Activated T-cell treated with anti-CD3 and anti-CD28 coated beads, Interleukin-2, amount 50 U/mL, for 1 hour (primary cell): ENCODE data around the gene GJA3.
"Not testable (repeated sequence)": the region's sequence is repeated elsewhere in the genome, so short reads cannot be mapped to it uniquely, and the experiment has no call there.

Experiments used
- DNase-seq: peaks from one replicate; pipeline ENCODE4 v3.0.0-alpha.2; 2020

The GJA3 gene

DNA sequence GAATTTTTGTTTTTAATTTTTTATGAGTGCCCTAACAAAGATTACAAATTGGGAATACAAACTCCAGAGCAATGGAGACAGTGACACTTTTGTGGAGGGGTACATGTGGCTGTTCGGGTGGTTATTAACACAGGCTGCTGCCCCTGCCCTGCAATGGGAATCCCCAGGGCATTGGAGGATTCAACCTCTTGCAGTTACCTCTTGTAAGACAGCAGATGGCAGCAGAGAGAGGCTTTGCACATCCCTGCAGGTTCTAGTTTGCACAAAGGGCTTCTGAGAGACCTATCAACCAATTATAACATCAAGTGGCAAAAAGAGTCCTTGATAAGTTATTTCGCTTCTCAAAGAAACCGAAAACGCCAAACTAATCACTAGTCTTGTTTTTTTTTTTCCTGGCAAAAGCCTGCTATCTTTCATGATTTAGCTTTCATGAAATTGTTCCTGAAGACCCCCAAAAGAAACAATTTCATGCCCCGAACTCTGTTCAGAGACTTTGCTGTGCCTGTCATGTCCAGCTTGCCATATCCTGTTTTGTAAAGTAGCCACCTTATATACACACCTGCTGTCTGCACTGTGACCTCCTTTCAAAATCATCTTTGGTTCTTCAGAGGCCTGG is 21.5 kb upstream of the GJA3 start:
- DNase-seq: peak; percentile 35

DNA sequence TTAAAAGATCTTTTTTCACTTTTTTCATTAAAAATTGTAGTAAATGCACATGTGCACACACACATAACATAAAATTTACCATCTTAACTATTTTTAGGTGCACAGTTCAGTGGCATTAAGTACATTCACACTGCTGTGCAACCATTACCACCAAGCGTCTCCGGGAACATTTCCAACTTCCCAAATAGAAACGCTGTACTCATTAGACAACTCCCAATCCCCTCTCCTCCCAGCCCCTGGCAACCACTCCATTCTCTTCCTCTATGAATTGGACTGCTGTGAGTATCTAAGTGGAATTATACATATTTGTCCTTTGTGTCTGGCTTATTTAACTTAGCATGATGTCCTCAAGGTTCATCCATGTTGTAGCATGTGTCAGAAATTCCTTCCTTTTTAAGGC is 20.3 kb upstream of the GJA3 start:
- no peak for DNase-seq

DNA sequence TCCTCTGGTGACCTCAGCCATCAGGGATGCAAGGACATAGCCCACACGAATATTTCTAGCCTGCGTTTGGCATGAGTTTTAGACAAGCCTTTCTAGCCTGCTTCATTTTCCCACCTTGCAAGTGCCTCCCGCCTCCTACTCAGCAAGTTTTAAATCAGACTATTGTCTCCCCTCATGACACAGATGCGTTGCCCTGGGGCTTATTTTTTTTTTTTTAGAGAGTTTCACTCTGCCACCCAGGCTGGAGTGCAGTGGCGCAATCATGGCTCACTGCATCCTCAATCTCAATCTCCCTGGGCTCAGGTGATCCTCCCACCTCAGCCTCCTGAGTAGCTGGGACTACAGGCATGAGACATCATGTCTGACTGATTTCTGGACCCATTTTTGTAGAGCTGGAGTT is 17.3 kb upstream of the GJA3 start:
- no peak for DNase-seq

GRCh38 chr13:20177049-20177831 is 16.4 kb upstream of the GJA3 start:
- no peak for DNase-seq

GRCh38 chr13:20175907-20176652 is 15.2 kb upstream of the GJA3 start:
- DNase-seq: no peak

GRCh38 chr13:20175406-20175794 is 14.5 kb upstream of the GJA3 start:
- no peak for DNase-seq

- DNase-seq: peak; percentile 44
Observed at GRCh38 chr13:20174656-20175405, 14.0 kb upstream of the GJA3 start.

- DNase-seq: no peak
Observed at GRCh38 chr13:20173116-20173746, 12.4 kb upstream of the GJA3 start.

DNA sequence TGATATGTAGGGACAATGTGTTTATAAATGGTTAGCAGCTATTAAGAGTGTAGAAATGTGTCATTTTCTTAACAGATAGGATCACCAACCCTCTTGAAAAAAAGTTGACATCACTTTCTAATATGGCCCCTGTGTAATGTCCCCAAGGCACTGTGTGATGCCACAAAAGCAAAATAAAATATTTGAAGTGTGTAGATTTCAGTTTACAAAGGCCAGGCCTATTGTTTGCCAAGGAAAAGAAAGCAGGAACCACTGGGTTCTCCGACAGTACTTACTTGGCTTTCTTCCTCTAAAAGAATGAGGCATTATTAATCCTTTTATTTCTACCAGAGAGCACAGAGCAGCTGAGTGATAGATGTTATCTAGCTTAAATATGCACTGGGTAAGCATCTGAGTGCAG is 10.5 kb upstream of the GJA3 start:
- DNase-seq: no peak

DNA sequence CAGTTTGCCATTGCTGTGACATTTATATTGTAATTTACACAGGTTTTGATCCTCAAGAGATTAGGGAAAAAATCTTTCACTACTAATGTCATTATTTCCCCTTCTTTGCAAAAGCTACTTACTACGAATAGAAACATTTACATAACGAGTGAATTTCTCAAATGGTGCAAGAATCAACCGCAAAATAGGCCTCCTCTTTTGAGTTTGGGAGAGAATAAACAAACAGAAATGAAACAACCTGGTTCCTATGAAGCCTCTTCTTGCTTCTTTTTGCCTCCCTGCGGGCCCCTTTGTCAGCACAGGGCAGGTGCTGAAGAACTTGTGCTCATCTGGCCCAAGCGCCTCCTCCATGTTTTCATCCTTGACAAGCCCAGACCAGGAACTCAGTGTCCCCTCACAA is 10.1 kb upstream of the GJA3 start:
- no peak for DNase-seq

GRCh38 chr13:20168396-20168795 is 7.5 kb upstream of the GJA3 start:
- no peak for DNase-seq

GRCh38 chr13:20165417-20166257 is 4.8 kb upstream of the GJA3 start:
- no peak for DNase-seq

- no peak for DNase-seq
Observed at GRCh38 chr13:20161951-20162300, 1.1 kb upstream of the GJA3 start.

DNA sequence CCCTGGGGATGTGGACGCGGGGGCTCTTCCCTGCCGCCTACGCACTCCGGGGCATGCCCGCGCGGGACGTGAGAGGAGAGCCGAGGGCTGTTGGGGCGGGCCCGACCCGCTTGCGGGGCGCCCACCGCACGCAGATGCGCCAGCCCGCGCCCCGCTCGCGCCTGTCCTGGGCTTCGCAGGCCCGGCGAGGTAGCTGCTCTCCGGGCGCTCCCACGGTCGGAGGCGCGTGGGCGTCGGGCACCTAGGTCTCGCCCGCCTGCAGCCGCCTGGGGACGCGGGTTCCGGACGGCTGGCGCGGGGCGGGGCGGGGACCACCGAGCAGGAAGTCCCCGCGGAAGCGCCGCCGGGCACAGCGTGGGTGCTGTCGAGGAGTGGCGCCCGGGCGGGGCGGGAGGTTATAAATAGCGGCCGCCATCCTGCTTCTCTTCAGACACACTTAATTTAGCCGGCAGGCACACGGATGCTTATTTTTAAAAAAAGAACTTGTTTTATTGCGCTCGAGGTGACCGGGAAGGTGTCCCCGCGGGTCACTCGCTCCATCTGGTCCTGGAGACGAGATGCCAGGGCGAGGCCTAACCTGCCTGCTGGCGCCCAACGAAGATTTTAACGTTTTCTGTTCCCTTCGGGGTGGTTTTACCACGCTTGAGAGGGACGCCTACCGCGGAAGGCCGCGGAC is 561 bp upstream of the GJA3 start:
- peak; percentile 60 for DNase-seq

DNA sequence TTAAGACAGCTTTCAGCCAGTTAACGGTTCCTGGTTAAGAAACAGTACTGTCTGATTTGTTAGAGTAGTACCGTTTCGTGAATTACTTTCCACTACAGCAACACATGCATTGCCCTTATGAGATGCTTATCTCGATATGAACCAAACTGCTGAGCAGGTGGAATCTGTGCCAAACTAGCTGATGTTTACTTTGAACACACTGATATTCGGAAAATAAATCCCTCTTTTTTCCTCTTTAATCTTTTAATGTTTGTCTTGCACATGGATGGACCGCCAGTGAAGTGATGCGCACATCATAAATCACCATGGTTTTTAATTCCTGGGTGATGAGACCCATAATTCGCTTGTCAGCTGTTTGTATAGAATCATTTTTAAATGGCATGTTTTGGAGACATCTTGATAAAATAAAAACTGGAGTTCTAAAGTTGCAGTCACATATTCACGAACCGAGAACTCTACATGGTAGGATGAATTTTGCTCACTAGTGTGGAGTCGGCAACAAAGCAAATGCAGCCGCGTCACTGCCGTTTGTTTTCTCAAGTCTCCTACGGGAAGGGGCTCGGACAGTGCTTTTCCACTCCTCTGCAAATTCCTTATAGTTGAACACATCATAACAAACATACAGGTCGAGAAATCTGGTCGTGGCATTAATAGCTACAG is 1.1 kb downstream of the GJA3 start:
- no peak for DNase-seq

GRCh38 chr13:20157151-20157796 is 3.6 kb downstream of the GJA3 start:
- no peak for DNase-seq

- DNase-seq: no peak
Observed at GRCh38 chr13:20156702-20157101, 4.2 kb downstream of the GJA3 start.

DNA sequence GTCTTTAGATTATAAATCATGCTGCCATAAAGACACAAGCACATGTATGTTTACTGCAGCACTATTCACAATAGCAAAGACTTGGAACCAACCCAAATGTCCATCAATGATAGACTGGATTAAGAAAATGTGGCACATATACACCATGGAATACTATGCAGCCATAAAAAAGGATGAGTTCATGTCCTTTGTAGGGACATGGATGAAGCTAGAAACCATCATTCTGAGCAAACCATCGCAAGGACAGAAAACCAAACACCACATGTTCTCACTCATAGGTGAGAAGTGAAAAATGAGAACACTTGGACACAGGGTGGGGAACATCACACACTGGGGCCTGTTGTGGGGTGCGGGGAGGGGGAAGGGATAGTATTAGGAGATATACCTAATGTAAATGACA is 7.6 kb downstream of the GJA3 start:
- DNase-seq: not testable (repeated sequence)

GRCh38 chr13:20151612-20152011 is 9.2 kb downstream of the GJA3 start:
- DNase-seq: no peak

- DNase-seq: no peak
Observed at GRCh38 chr13:20151016-20151415, 9.8 kb downstream of the GJA3 start.
